Activated CD8-positive, alpha-beta memory T cell treated with anti-CD3 and anti-CD28 coated beads, Interleukin-2, amount 50 U/mL, for 1 hour (primary cell): ENCODE results near the gene CCDC12.
A peak's percentile ranks its signal among the peaks of the same experiment; 100 is the strongest.

ENCODE experiments used
- DNase-seq: peaks from one replicate; pipeline ENCODE4 v3.0.0-alpha.2; 2020; ENCODE audit errors: extremely low read depth

Gene CCDC12

DNA sequence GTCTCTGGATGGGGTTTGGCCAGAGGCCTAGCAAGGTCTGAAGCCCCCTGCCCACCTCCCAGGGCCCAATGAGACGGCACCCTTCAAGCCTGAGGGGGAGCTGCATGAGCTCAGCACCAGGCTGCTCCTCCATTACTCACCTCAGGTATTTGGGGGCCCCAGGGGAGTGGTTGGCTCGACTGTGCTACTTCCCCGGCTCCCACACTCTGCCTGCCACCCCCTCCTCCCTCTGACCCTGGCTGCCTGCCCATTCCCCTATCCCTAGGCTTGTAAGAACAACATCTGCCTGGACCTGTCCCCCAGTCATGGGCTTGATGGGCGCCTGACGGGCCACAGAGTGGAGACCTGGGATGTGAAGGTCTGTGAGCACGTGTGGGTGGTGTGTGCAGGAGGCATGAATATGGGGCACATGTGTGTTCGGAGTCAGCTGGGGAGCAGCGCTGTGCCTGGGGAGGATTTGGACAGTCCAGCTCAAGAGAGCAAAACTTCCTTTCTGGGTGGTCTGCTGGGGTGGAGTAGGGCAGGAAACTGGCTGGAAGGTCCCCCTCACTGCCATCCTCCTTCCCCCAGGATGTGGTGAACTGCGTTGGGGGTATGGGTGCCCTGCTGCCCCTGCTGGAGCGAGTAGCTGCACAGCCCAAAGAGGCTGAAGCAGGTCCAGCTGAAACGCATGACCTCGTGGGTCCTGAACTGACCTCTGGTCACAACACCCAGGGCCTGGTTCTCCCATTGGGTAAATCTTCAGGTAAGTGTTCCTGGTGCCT lies 20.3 kb upstream of the CCDC12 start:
- no peak for DNase-seq

DNA sequence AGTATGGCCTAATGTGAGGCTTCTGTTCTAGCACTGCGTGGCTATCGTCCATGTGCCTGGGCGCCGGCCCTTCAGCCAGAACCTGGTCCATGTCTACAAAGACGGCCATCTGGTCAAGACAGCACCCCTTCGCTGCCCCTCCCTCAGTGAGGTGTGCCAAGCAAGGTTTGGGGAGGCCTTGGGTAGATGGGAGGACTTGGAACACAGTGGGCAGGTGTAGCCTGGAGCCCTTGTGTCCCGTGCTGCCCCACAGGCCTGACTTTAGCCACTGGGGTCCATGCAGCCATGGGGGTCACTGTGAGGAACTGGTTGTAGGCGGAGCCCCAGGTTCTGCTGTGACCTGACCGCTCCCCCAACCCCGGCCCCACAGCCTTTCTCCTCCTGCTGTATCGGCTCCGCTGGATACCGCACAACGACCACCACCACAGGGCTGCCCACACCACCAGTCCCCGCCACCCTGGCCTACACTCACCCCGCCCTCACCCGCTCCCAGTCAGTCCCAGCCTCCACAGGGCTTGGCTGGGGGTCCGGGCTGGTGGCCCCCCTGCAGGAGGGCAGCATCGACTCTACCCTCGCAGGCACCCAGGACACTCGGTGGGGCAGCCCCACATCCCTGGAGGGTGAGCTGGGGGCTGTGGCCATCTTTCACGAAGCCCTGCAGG lies 19.5 kb upstream of the CCDC12 start:
- DNase-seq, result no peak

DNA sequence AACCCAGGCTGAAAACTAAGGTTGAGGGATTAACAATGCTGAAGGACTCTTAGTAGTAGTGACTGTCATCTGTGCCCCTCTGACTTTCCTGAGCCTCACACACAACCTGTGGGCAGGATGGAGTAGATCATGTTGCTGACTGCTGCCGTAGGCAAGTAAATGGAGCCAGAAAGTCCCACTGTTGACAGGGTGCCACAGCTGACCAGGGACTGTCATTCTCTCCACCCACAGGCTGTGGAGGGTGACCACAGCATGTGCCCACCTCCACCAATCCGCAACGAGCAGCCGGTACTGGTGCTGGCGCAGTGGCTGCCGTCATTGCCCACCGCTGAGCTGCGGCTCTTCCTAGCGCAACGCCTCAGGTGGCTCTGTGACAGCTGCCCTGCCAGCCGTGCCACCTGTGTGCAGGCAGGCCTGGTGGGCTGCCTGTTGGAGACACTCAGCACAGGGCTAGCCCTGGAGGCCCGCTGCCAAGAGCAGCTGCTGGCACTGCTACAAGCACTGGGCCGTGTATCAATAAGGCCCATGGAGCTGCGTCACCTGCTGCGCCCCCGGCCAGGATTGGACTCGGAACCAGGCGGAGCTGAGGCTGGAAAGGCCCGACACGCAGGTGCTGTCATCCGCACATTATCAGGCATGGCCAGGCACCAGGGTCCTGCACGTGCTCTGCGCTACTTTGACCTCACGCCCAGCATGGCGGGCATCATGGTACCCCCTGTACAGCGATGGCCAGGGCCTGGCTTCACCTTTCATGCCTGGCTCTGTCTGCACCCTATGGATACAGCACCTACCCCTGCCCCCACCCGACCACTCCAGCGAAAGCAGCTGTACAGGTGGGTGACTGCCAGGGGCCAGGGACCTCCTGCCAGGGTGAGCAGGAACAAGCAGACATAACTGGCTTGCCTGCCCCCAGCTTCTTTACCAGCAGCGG lies 18.5 kb upstream of the CCDC12 start:
- DNase-seq, result no peak

GRCh38 chr3:46993986-46994385 lies 17.4 kb upstream of the CCDC12 start:
- no peak for DNase-seq

DNA sequence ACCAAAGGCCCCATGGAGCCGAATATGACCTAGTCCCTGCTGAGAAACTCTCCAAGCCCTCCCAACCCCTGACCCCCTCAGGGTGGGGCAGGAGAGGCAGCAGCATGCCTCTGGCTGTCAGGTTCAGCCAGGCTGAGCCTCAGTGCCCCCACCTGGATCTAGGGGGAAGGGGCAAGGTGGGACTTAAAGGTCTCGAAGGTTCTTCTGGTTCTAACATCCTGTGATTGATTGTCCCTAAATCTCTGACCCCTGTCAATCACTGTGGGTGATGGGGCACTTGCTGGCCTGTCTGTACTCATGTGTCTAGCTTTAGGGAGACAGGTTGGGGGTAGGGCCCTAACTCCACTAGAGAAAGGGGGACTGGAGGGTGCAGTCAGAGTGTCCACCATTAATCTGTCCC lies 16.7 kb upstream of the CCDC12 start:
- no peak for DNase-seq

GRCh38 chr3:46992231-46992630 lies 15.7 kb upstream of the CCDC12 start:
- DNase-seq, result no peak

GRCh38 chr3:46991406-46992165 lies 15.0 kb upstream of the CCDC12 start:
- DNase-seq, result no peak

DNA sequence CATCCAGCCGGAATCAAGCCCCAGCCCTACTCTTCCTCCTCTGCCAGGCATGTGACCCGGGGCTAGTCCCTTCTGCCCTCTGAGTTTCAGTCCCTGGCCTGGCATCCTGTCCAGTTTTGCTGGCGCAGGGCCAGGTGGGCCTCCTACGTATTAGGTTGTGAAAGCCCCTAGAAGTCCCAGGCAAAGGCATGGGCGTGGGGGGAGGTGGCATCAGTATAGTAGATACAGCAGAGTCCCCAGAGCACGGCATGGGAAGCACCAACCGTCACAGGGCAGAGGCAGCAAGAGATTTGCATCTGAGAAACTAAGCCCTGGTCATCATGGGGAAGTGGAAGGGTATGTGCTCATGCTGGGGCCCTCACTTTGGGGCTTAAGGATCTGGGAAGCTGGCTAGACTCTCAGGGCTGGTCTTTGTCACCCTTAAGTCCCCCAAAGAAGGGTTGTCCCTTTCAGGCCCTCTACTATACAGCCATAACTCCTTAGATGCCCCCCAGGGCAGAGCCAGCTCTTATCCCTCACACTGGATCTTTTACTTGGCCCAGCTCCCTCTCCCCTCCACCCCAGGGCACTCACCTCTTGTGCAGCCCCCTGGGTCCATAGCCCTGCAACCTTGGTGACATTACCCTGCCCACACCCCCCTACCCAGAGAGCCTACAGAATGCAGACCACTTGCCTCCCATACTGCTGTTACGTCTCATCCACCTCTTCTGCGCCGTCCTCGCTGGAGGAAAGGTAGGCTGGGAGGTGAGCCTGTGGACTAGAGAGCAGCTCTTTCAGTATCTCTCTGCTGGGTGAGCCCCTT lies 14.2 kb upstream of the CCDC12 start:
- DNase-seq, result no peak

DNA sequence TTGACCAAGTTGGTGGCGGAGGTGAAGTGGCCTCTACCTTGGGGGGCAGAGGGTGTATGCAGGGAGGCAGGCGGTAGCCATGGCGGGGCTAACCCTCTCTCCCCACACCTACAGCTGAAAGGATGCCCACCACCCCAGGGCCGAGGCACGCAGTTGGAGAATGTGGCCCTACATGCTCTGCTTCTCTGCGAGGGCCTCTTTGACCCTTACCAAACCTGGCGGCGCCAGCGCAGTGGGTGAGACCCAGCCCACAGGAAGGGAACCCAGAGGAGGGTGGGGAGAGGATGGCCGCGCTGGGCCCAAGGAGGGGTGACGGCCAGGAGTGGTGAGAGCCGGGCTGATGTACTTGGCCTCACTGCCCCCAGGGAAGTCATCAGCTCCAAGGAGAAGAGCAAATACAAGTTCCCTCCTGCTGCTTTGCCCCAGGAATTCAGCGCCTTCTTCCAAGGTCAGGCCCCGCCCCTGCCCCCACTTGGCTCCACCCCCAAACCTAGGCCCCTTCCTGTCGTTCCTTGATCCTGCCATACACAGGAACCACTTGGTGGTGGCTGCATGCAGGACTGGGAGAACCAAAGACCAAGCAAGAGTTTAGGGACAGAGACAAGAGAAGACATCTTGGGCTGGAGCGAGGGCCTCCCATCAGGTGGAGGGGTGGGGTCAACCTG lies 12.7 kb upstream of the CCDC12 start:
- no peak for DNase-seq

- no peak for DNase-seq
Measured at GRCh38 chr3:46988616-46989015, 12.1 kb upstream of the CCDC12 start.

- peak; percentile 74 for DNase-seq
Measured at GRCh38 chr3:46987743-46988401, 11.3 kb upstream of the CCDC12 start.

DNA sequence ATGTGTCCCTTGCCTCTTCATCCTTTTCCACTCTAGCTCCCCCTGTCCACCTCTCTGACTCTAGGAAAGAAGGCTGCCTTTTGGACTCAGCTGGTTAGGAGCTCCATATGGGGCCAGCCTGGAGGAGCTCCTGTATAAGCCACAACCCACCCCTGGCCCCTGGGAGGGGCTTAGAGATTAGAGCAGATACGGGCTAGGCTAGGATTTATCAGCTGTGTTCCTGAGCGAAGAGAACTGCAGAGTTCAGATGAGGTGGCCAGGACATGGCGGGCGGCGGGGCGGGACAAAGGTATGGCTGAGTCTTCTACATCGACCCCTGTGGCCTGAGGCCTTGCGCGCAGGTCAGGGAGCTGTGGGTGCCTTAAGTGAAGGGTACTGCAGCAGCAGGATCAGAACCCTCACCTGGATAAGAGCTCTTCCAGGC lies 10.8 kb upstream of the CCDC12 start:
- DNase-seq, result no peak

DNA sequence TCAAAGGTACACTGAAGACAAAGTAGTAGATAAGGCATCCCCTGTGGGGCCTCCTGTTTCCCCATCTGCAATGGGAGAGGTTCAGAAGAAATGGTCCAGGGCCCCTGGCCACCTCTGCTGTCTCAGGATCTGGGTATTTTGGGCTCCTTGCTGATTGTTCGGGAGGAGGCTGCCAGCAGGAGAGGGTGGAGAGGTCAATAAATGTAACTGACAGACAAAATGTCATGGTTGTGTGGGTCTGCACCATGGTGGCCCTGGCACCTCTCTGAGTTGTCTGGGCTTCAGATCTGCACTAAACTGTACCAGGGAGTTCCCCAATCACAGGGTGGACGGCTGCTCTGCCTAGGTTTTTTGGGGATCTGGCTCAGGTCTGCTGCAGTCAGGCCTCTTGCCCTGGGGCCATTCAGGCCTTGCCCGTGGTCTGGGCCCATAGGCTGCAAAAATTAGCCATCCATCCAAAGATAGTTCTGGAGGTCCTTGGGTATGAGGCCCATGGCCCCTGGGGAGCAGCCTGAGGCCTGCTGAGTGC lies 10.3 kb upstream of the CCDC12 start:
- DNase-seq, result no peak

DNA sequence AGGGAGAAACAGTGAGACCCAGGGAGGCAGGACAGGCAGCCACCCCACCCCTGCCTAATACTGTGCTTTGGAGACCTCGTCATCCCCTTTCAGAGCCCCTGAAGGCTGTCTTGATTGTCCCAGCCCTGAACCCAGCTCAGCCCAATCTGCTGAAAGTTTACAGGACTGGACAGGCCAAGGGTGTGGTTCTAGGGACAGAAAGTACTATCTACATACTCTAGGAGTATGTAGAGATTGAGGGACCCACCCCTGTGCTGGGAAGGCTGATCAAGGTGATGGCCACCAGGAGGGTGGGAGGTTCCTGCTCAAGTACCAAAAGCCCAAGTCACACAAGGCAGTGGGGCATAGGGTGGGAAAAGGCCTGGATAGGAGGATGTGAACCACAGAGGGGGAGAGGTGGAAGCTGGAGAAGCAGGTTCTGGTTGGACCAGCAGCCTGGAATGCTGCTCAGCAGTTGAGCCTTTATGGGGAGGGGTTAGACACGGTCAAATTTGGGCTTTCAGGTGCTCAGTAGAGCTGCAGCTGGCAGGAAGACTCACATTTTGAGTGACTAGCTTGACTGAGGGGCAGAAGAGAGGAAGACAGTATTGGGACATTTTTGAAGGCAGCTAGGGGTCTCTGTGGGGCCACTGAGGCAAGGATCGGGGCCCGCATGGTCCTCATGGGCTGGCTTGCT lies 9.6 kb upstream of the CCDC12 start:
- no peak for DNase-seq

DNA sequence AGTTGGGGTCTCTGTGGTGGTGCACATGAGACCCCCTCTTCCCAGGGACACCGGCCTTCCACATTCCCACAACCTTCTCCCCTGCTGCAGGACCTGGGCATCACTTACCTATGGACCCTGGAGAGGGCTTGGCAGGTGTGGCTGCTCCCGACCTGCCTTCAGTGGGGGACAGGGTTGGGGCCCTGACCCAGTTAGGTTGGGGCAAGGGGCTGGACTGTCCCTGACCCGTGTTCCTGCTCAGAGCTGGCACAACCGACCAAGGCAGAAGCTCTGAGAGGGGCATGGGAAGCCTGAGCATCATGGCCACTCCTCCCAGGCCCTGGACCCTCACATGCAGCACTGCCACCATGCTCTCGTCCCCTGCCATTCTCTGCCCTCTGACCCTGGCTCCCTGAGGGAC lies 9.0 kb upstream of the CCDC12 start:
- DNase-seq, result no peak

DNA sequence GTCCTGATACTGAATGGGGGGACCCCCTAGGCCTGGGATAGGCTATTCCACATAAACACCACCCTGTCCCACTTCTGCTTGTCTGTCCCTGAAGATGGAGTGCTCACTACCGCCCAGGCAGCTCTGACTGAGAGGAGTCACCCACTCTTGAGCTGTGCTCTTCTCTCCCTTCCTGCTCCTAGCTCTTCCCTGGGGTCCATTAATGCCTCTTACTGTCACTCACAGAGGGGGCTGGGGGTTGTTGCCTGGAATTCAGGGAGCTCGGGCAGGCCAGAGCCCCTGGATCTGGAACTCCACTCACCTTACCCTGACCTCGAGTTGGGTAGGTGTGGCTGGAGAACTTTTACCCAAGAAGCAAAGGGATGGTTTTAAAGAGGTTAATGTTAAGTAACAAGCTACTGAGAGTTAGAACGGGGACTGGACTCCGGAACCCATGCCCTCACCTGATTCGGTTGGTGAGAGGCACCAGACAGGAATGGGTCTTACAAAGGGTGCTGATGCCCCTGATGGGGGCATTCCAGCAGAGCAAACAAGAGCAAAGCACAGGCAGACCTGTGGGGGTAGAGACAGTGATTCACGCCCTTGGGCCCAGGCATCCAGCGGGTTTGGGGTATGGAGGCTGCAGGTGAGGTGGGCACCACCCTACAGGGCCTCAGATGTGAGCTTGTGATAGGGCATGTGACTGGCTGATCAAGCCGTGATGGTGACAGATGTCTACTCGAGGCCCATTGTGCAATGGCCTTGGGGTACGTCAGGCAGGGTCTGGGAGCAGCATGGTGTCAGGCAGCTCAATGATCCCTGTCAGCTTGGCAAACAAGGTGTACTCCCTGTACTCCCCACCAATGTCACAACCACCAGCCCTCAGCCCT lies 8.3 kb upstream of the CCDC12 start:
- no peak for DNase-seq

GRCh38 chr3:46982546-46982945 lies 6.0 kb upstream of the CCDC12 start:
- no peak for DNase-seq

GRCh38 chr3:46981932-46982471 lies 5.5 kb upstream of the CCDC12 start:
- DNase-seq, result no peak
